ENCODE measurements around the gene DES.

- no peak for TF ChIP-seq CTCF (IDR thresholded peaks at IDR 0.05; ENCODE audit: low read length)
- no peak for TF ChIP-seq EZH2phosphoT487 (IDR thresholded peaks at IDR 0.05; ENCODE audit: low read length)
These were observed 44.2 kb downstream of the DES start for GRCh38 chr2:219462349-219462748.
